IgD-negative memory B cell (primary cell): ENCODE measurements around the gene NHLRC2. TPM values are rescaled to one million over a fixed set of nuclear protein-coding genes. Genes with fewer than 3 reads are reported as not detected.
A peak's percentile ranks its signal among the peaks of the same experiment; 100 is the strongest.
"Not testable (repeated sequence)": the region's sequence is repeated elsewhere in the genome, so short reads cannot be mapped to it uniquely, and the experiment has no call there.

Experiments
- H3K27ac Mint-ChIP-seq, 3 donors: one replicate each; pipeline ENCODE4 v1.8.0; 2020 to 2022; ENCODE audit warnings: mild to moderate bottlenecking in 3 of 3, mixed read lengths in 3 of 3, moderate library complexity in 1 of 3
- H3K27me3 Mint-ChIP-seq: one replicate; pipeline ENCODE4 v1.8.0; 2021; ENCODE audit warnings: mixed read lengths
- H3K36me3 Mint-ChIP-seq: one replicate; pipeline ENCODE4 v1.8.0; 2020; ENCODE audit warnings: mild to moderate bottlenecking, mixed read lengths
- H3K4me1 Mint-ChIP-seq, 3 donors: one replicate each; pipeline ENCODE4 v1.8.0; 2020 to 2022; ENCODE audit warnings: mixed read lengths in 3 of 3, mild to moderate bottlenecking in 1 of 3
- H3K4me3 Mint-ChIP-seq, 4 donors: one replicate each; pipeline ENCODE4 v1.8.0; 2020 to 2022; ENCODE audit warnings: mild to moderate bottlenecking in 4 of 4, mixed read lengths in 4 of 4, moderate library complexity in 3 of 4
- H3K9me3 Mint-ChIP-seq, 3 donors: one replicate each; pipeline ENCODE4 v1.8.0; 2020 to 2021; ENCODE audit warnings: mixed read lengths in 3 of 3, mild to moderate bottlenecking in 1 of 3
- polyA plus RNA-seq: library from polyadenylated mRNA; unstranded; fragments of 300-500 nt; fragmentation: Illumina TruSeq; gene quantifications from one replicate; pipeline ENCODE4 v1.2.3, GENCODE V29; 2021

NHLRC2 gene, protein sequence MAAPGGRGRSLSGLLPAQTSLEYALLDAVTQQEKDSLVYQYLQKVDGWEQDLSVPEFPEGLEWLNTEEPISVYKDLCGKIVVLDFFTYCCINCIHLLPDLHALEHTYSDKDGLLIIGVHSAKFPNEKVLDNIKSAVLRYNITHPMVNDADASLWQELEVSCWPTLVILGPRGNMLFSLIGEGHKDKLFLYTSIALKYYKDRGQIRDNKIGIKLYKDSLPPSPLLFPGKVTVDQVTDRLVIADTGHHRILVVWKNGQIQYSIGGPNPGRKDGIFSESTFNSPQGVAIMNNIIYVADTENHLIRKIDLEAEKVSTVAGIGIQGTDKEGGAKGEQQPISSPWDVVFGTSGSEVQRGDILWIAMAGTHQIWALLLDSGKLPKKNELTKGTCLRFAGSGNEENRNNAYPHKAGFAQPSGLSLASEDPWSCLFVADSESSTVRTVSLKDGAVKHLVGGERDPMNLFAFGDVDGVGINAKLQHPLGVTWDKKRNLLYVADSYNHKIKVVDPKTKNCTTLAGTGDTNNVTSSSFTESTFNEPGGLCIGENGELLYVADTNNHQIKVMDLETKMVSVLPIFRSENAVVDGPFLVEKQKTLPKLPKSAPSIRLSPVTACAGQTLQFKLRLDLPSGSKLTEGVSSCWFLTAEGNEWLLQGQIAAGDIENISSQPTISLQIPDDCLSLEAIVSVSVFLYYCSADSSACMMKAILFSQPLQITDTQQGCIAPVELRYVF
- polyA plus RNA-seq: 11.5 TPM

DNA sequence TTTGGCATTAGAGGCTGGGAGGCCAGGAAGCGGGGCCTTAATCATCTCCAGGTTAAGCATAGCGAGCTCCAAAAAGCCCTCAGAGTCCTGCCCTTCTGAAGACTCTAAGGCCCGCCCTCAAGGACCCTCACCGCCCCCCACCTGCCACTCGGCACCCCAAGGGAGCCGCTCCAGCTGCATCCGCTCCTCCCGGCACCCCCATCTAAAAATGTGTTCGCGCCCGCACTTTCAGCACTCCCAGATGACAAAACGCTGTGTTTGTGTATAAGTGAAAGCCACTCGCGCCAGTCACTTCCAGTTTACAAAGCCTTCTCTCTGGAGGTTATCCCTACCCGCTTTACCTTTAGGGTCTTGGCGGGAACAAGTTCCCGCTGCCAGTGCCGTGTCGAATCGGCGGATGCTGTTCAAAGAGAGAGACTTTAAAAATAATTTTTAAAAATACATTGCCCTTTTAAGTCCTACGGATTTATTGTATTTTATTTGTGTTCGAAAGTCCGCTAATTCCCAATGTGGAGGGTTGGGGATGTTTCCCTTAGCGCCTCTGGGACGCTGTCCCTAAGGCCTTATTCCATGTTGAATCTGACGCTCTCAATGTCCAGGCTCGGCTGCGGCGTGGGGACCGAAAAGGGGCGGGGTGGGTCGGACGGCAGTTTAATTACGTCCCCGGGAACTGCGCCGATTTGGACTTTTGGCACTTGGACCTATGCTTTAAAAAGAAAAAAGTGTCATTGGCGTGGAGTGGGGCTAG lies at the start of gene NHLRC2, which contains the start of gene DCLRE1A:
NHLRC2 (plus strand) TSS at position 649 of the 748 bp plus-strand sequence. CDS start 212 bp downstream, outside the sequence.
DCLRE1A (minus strand) TSS at position 70 of the 748 bp plus-strand sequence. CDS start 900 bp downstream, outside the sequence.
- H3K27ac Mint-ChIP-seq: peak within 1 kb of the TSS; percentile 80 to 99 (median 96)
- H3K4me1 Mint-ChIP-seq: peaks cover 33 to 42% (median 37%) of the 10 kb centered on the region in 3 donors

DNA sequence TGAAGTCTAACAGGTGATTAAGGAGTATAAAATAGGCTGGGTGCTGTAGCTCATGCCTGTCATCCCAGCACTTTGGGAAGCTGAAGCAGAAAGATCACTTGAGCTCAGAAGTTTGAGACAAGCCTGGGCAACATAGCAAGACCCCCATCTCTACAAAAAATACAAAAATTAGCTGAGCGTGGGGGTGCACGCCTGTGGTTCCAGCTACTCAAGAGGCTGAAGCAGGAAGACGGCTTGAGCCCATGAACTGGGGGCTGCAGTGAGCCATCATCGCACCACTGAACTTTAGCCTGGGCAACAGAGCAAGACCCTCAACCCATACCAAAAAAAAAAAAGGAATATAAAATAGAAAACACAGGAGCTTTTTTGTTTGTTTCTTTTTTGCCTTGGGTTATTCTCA lies 48.0 kb upstream of the NHLRC2 start:
- Mint-ChIP-seq H3K27ac (no peak overlapping the region), H3K4me3 (no peak overlapping the region), H3K9me3 (no peaks in the 10 kb centered on the region), H3K36me3 (no peaks in the 10 kb centered on the region), H3K27me3 (peaks cover 17% of the 10 kb centered on the region), H3K4me1 (peaks cover 0 to 6% (median 0%) of the 10 kb centered on the region in 3 donors)

More for the DNA sequence above, at the start of gene NHLRC2, which contains the start of gene DCLRE1A:
- Mint-ChIP-seq H3K4me3 (peak within 1 kb of the TSS; percentile 94 to 100 (median 100)), H3K9me3 (peaks cover 0 to 2% (median 0%) of the 10 kb centered on the region in 3 donors), H3K36me3 (no peaks in the 10 kb centered on the region), H3K27me3 (no peaks in the 10 kb centered on the region)

DNA sequence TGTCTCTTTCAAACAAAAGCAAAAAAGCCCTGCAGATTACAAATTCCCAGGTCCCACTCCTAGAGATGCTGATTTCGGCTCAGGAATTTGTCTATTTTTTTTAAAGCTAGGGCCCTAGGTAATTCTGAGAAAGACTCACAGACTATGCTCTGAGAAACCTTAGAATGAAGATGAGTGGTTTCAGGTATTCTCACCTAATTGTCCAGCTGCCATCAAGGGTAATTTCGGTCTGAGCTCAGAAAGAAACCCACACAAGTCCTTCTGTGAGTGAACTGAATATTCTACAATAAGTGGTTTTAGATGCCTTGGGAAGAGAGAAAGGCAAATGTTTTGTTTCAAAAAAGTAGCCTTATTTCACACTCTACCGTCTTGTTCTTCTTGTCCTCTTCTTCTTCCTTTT lies 46.3 kb upstream of the NHLRC2 start:
- H3K4me3 Mint-ChIP-seq: no peak overlapping the region
- peaks cover 0 to 4% (median 0%) of the 10 kb centered on the region in 3 donors for H3K4me1 Mint-ChIP-seq
- H3K27me3 Mint-ChIP-seq: peaks cover 20% of the 10 kb centered on the region
- H3K36me3 Mint-ChIP-seq: peaks cover 2% of the 10 kb centered on the region
- peaks cover 0 to 7% (median 0%) of the 10 kb centered on the region in 3 donors for H3K9me3 Mint-ChIP-seq
- no peak overlapping the region for H3K27ac Mint-ChIP-seq

DNA sequence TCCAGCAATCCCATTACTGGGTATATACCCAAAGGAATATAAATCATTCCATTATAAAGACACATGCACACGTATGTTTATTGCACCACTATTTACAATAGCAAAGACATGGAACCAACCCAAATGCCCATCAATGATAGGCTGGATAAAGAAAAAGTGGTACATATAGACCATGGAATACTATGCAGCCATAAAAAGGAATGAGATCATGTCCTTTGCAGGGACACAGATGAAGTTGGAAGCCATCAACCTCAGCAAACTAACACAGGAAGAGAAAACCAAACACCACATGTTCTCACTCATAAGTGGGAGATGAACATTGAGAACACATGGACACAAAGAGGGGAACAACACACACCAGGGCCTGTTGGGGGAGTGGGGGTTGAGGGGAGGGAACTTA lies 39.8 kb upstream of the NHLRC2 start:
- H3K27ac Mint-ChIP-seq, H3K4me1 Mint-ChIP-seq, H3K27me3 Mint-ChIP-seq, H3K9me3 Mint-ChIP-seq, H3K36me3 Mint-ChIP-seq: not testable (repeated sequence)
- peak overlapping the region in 1 of 4 donors; percentile 35 for H3K4me3 Mint-ChIP-seq

DNA sequence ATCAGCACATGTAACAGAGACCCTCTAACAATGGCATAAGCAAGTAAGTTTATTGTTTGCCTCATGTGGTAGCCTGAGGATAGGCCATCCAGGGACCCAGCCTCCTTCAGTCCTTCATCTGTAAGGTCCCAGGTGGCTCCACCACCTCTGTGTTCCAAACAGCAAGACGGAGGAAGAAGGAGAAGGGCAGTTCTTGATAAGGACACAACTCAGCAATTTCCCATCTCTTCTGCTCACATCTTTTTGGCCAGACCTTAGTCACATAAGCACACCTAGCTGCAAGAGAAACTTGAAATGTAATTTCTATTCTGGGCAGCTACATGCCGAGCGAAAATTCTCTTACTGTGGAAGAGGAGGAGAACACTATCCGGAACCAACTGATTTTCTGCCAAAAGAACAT lies 34.5 kb upstream of the NHLRC2 start:
- H3K27me3 Mint-ChIP-seq: peaks cover 2% of the 10 kb centered on the region
- H3K4me3 Mint-ChIP-seq: no peak overlapping the region
- H3K9me3 Mint-ChIP-seq: peaks cover 0 to 2% (median 0%) of the 10 kb centered on the region in 3 donors
- H3K27ac Mint-ChIP-seq: no peak overlapping the region
- H3K36me3 Mint-ChIP-seq: no peaks in the 10 kb centered on the region
- H3K4me1 Mint-ChIP-seq: no peaks in the 10 kb centered on the region

DNA sequence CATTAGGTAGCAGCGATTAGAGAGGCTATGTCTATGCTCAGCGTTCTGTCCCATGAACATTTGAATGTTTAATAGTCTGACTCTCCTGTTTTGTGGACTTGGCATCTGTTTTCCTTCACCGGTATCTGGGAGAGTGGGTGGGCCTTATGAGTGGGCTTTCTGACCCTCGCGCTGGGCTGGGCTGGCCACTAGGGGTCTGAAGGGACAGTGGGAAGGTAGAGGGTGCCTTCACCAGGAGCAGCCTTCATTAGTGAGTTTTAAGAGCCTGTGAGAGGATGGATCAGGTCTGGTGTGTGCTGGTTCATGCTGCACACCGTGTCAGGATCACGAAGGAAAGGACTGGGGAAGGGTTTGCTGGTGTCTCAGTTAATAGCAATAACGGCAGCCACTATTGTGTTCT lies 34.0 kb upstream of the NHLRC2 start:
- no peaks in the 10 kb centered on the region for H3K36me3 Mint-ChIP-seq
- H3K4me3 Mint-ChIP-seq: no peak overlapping the region

DNA sequence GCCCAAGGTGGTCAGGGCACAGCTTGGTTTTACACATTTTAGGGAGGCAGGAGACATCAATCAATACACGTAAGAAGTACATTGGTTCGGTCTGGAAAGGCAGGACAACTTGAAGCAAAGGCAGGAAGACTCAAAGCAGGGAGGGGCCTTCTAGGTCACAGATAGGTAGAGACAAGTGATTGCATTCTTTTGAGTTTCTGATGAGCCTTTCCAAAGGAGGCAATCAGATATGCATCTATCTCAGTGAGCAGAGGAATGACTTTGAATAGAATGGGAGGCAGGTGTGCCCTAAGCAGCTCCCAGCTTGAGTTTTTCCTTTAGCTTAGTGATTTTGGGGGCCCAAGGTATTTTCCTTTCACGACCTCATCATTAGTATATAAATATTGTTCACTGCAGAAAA lies 33.2 kb upstream of the NHLRC2 start:
- not testable (repeated sequence) for H3K4me3 Mint-ChIP-seq, H3K27ac Mint-ChIP-seq, H3K4me1 Mint-ChIP-seq, H3K27me3 Mint-ChIP-seq, H3K36me3 Mint-ChIP-seq, H3K9me3 Mint-ChIP-seq

More for the DNA sequence above, 34.0 kb upstream of the NHLRC2 start:
- Mint-ChIP-seq H3K27ac (no peak overlapping the region), H3K27me3 (peaks cover 2% of the 10 kb centered on the region), H3K4me1 (no peaks in the 10 kb centered on the region), H3K9me3 (peaks cover 0 to 2% (median 0%) of the 10 kb centered on the region in 3 donors)

DNA sequence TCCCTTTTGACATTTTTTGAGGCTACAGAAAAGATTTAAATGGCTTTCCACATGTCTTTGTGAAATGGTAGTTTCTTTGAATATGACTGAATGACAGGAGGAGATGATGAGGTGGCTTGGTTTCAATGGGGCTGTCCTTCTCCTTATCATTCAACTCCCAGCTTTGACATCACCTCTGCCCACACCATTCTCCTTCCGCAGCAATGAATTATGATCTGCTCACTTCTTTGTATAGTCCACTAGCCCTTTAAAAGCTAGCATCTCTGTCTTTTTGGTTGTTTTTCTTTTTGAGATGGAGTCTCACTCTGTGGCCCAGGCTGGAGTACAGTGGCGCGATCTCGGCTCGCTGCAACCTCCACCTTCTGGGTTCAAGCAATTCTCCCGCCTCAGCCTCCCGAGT lies 32.3 kb upstream of the NHLRC2 start:
- Mint-ChIP-seq H3K27ac (no peak overlapping the region), H3K4me1 (no peaks in the 10 kb centered on the region), H3K9me3 (peaks cover 0 to 2% (median 0%) of the 10 kb centered on the region in 3 donors), H3K4me3 (no peak overlapping the region), H3K27me3 (peaks cover 2% of the 10 kb centered on the region), H3K36me3 (no peaks in the 10 kb centered on the region)

DNA sequence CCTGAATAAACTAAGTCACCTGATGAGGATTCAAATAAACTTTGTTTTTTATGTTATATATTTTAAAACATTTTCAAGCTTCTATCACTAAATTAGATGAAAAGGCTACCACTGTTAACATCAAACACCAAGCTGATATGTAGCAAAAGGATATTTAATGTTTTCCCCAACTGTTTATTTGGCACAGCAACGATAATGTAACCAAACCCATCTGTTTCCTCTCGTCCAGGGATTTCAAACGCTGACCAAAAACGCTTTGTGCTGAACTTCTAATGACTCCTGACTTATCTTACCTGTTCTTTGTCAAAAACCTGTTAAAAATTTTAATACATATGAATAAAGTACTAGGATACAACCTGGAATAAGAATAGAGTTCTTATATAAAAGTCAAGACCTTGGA lies 31.1 kb upstream of the NHLRC2 start:
- H3K36me3 Mint-ChIP-seq: no peaks in the 10 kb centered on the region
- H3K4me1 Mint-ChIP-seq: no peaks in the 10 kb centered on the region
- no peak overlapping the region for H3K27ac Mint-ChIP-seq
- H3K4me3 Mint-ChIP-seq: no peak overlapping the region
- peaks cover 2% of the 10 kb centered on the region for H3K27me3 Mint-ChIP-seq
- peaks cover 0 to 4% (median 2%) of the 10 kb centered on the region in 3 donors for H3K9me3 Mint-ChIP-seq

DNA sequence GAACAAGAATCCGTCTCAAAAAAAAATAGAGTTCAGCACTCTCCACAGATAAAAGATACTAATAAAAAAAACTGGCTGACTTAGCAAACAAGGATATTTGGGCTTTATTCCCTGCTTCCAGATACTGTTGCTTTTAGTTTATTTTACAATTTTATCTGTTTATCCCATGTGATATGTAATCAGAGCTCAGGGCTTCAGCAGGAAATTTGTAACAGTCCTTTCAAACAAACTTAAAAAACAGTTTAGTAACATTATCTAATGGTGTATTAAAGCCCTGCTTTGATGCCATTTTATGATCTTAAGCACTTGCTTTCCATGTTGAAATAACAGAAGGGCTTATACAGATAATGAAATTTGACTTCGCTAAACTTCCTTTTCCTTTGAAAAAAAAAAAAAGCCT lies 28.7 kb upstream of the NHLRC2 start:
- peaks cover 2% of the 10 kb centered on the region for H3K27me3 Mint-ChIP-seq
- no peak overlapping the region for H3K4me3 Mint-ChIP-seq
- peaks cover 2% of the 10 kb centered on the region for H3K36me3 Mint-ChIP-seq
- H3K9me3 Mint-ChIP-seq: peaks cover 0 to 4% (median 2%) of the 10 kb centered on the region in 3 donors
- peaks cover 0 to 1% (median 0%) of the 10 kb centered on the region in 3 donors for H3K4me1 Mint-ChIP-seq
- H3K27ac Mint-ChIP-seq: no peak overlapping the region

DNA sequence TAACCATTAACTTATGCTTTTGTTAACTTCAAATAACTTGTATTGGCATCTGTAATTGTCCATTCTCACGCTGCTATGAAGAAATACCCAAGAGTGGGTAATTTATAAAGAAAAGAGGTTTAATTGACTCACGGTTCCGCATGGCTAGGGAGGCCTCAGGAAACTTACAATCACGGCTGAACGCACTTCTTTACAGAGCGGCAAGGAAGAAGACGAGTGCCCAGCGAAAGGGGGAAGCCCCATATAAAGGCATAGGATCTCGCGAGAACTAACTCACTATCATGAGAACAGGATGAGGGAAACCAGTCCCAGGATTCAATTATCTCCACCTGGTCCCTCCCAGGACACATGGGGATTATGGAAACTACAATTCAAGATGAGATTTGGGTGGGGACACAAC lies 25.9 kb upstream of the NHLRC2 start:
- H3K4me1 Mint-ChIP-seq: not testable (repeated sequence)

DNA sequence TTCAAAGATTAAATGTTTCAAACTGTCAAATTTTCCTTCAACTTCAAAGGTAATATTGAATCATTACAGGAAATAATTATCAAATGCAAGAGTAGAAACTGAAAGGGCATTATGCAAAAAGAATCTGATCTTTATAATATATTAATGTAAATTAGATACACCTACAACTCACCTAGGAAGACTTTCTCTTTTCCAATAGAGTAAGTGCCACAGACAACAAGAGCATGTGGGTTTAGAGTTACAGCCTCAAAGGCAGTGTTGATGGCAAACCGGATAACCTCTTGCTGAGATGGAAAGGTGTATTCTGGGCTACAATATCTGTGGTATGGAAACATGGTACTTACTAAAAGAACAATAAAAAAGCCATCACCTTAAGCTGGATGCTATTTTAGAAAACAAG lies 12.3 kb upstream of the NHLRC2 start:
- Mint-ChIP-seq H3K36me3 (peaks cover 8% of the 10 kb centered on the region), H3K4me3 (no peak overlapping the region), H3K27me3 (no peaks in the 10 kb centered on the region), H3K4me1 (peaks cover 8 to 13% (median 8%) of the 10 kb centered on the region in 3 donors), H3K27ac (no peak overlapping the region), H3K9me3 (no peaks in the 10 kb centered on the region)

More for the DNA sequence above, 25.9 kb upstream of the NHLRC2 start:
- H3K36me3 Mint-ChIP-seq, H3K27me3 Mint-ChIP-seq, H3K4me3 Mint-ChIP-seq, H3K27ac Mint-ChIP-seq, H3K9me3 Mint-ChIP-seq: not testable (repeated sequence)

DNA sequence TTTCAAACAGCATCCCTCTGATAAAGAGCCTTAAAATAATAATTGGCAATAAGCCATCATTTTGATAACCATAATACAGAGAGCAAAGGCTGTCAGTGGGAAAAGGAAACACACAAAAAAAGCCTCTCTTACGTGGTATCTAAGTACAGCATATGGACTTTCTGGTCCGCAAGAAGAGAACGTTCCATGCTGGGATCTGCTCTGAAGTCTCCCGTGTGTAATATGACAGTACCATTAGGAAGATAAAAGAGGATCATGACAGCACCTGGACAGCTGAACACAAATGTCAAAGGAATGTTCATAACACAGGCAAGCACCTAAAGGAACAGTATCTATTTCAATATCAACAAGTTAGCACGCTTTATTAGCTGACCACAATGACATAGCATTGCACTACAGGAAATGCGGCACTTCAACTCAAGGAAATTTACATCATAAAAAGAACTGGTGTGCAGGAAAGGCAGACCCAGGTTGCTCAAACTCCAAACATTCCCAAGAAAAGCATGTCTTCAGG lies 10.4 kb upstream of the NHLRC2 start:
- H3K36me3 Mint-ChIP-seq: peaks cover 6% of the 10 kb centered on the region
- no peaks in the 10 kb centered on the region for H3K27me3 Mint-ChIP-seq
- no peaks in the 10 kb centered on the region for H3K9me3 Mint-ChIP-seq
- H3K27ac Mint-ChIP-seq: no peak overlapping the region
- peaks cover 8 to 14% (median 11%) of the 10 kb centered on the region in 3 donors for H3K4me1 Mint-ChIP-seq
- no peak overlapping the region for H3K4me3 Mint-ChIP-seq

DNA sequence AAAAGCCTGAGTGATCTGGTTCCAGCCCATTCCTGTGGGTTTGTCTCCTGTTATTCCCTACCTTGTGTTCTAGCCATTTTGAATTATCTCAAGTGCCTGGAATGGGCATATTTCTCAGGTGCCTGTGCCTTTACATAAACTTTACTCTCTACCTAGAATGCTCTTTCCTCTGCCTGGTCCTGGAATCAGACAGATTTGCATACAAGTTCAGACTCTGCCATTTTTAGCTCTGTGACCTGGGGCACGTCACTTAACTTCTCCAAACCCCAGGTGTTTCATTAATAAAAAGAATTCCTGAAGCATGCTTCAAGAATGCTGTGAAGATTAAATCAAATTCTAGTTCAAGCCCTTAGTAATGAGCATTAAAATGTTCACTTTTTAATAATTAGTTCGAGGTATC lies 8.4 kb upstream of the NHLRC2 start:
- H3K9me3 Mint-ChIP-seq: no peaks in the 10 kb centered on the region
- peaks cover 8 to 19% (median 14%) of the 10 kb centered on the region in 3 donors for H3K4me1 Mint-ChIP-seq
- no peaks in the 10 kb centered on the region for H3K27me3 Mint-ChIP-seq
- peak overlapping the region in 1 of 4 donors; percentile 42 for H3K4me3 Mint-ChIP-seq
- H3K36me3 Mint-ChIP-seq: no peaks in the 10 kb centered on the region
- H3K27ac Mint-ChIP-seq: peak overlapping the region in 1 of 3 donors; percentile 89
